GM23248 (cell line): ENCODE results near the gene ISYNA1. TPM values are rescaled to one million over a fixed set of nuclear protein-coding genes. Genes with fewer than 3 reads are reported as not detected.

ENCODE experiments used
- DNase-seq: peaks from one replicate; pipeline ENCODE4 v3.0.0-alpha.2; 2015
- H2AFZ ChIP-seq: fragments of 200-600 bp; sonication (generic); 2 replicates; pipeline ENCODE4 v1.6.1; 2016; ENCODE audit warnings: antibody characterized with exemption
- H3F3A ChIP-seq: fragments of 200-600 bp; sonication (generic); 2 replicates; pipeline ENCODE4 v1.6.1; 2016; ENCODE audit warnings: mild to moderate bottlenecking, antibody characterized with exemption, mixed run types; ENCODE audit not compliant: insufficient read depth
- H3K27ac ChIP-seq: fragments of 200-600 bp; sonication (generic); 2 replicates; pipeline ENCODE4 v1.5.1; 2016; ENCODE audit warnings: mild to moderate bottlenecking
- H3K27me3 ChIP-seq: fragments of 200-600 bp; sonication (generic); replicated peaks from 2 replicates; pipeline ENCODE4 v1.6.1; 2016; ENCODE audit warnings: mild to moderate bottlenecking; ENCODE audit not compliant: insufficient read depth
- H3K36me3 ChIP-seq: fragments of 200-600 bp; sonication (generic); 2 replicates; pipeline ENCODE4 v1.6.1; 2016; ENCODE audit warnings: low read depth, mild to moderate bottlenecking
- H3K4me1 ChIP-seq: fragments of 200-600 bp; sonication (generic); 2 replicates; pipeline ENCODE4 v1.6.1; 2016; ENCODE audit warnings: mild to moderate bottlenecking; ENCODE audit not compliant: insufficient read depth
- H3K4me2 ChIP-seq: fragments of 200-600 bp; sonication (generic); one replicate; pipeline ENCODE4 v1.6.1; 2016; ENCODE audit warnings: mild to moderate bottlenecking; ENCODE audit not compliant: unreplicated experiment
- H3K4me3 ChIP-seq: fragments of 200-600 bp; sonication (generic); 2 replicates; pipeline ENCODE4 v1.5.1; 2016; ENCODE audit warnings: mild to moderate bottlenecking
- H3K79me2 ChIP-seq: fragments of 200-600 bp; sonication (generic); 2 replicates; pipeline ENCODE4 v1.6.1; 2016; ENCODE audit warnings: mild to moderate bottlenecking; ENCODE audit not compliant: insufficient read depth
- H3K9ac ChIP-seq: fragments of 200-600 bp; sonication (generic); 2 replicates; pipeline ENCODE4 v1.6.1; 2016; ENCODE audit warnings: mild to moderate bottlenecking
- H3K9me2 ChIP-seq: fragments of 200-600 bp; sonication (generic); 2 replicates; pipeline ENCODE4 v1.6.1; 2016; ENCODE audit warnings: mixed run types, mild to moderate bottlenecking, moderate library complexity; ENCODE audit not compliant: insufficient read depth
- H3K9me3 ChIP-seq: fragments of 200-600 bp; sonication (generic); one replicate; pipeline ENCODE4 v1.6.1; 2017; ENCODE audit warnings: low read depth
- H4K20me1 ChIP-seq: fragments of 200-600 bp; sonication (generic); 2 replicates; pipeline ENCODE4 v1.6.0; 2016; ENCODE audit not compliant: insufficient read depth
- EZH2 ChIP-seq: fragments of 200-600 bp; sonication (generic); IDR thresholded peaks from 2 replicates; pipeline ENCODE4 v1.6.1; 2018; ENCODE audit warnings: antibody characterized with exemption, mild to moderate bottlenecking; ENCODE audit not compliant: insufficient read depth, poor library complexity, severe bottlenecking
- EZH2phosphoT487 ChIP-seq: fragments of 200-600 bp; sonication (generic); IDR thresholded peaks from 2 replicates; pipeline ENCODE4 v1.6.1; 2018; ENCODE audit warnings: antibody characterized with exemption, moderate library complexity, mild to moderate bottlenecking, low read depth; ENCODE audit not compliant: insufficient read depth
- WGBS, 2 experiments: methylation state at CpG; one replicate each; pipeline ENCODE4 v1.1.6; 2015 to 2017; ENCODE audit warnings: low lambda C conversion rate in 2 of 2, low coverage in 1 of 2; ENCODE audit errors: missing lambda C conversion rate in 2 of 2; 5-methylcytosine and 5-hydroxymethylcytosine counted together
- in situ Hi-C: fragments of 300-500 bp; cut with MboI; formaldehyde crosslinking; loops from 2 replicates; pipeline ENCODE4 v1.15.0; 2020
- polyA plus RNA-seq: library from polyadenylated mRNA; unstranded; fragments of >200 nt; fragmentation: Nextera tagmentation; extraction: Ambion mirVana; gene quantifications from 2 replicates; pipeline ENCODE4 v1.2.1, GENCODE V29; 2016
- total RNA-seq: library from RNA; depleted of rRNA; stranded (reverse); fragments of >200 nt; shearing (Covaris generic); gene quantifications from 2 replicates; pipeline ENCODE4 v1.2.3, GENCODE V29; 2014

Gene ISYNA1
- total and polyA plus RNA-seq, 2 experiments from 2014 or later: 5.5 to 17.2 TPM

- H3K79me2 ChIP-seq: peaks cover 13% of the 10 kb centered on the region; the same call in 1 of the 2 replicates
- H3K36me3 ChIP-seq: peaks cover 5% of the 10 kb centered on the region; the same call in 1 of the 2 replicates
- peaks cover 22% of the 10 kb centered on the region for H3K4me1 ChIP-seq
- TF ChIP-seq EZH2phosphoT487: no peak
- no peak for TF ChIP-seq EZH2
- no peaks in the 10 kb centered on the region for H4K20me1 ChIP-seq
- H3F3A ChIP-seq: peaks cover 14% of the 10 kb centered on the region
- H3K4me3 ChIP-seq: no peak overlapping the region
- H3K9ac ChIP-seq: no peak overlapping the region
- no peaks in the 10 kb centered on the region for H3K27me3 ChIP-seq
- no peak overlapping the region for H2AFZ ChIP-seq
- H3K4me2 ChIP-seq: no peak overlapping the region
- in situ Hi-C loops: loop anchor here (25.0 kb wide), 2 partner anchors 137 to 387 kb away; partner anchors contain the start of genes REX1BD and UPF1
- no peaks in the 10 kb centered on the region for H3K9me3 ChIP-seq
- DNase-seq: no peak
- H3K9me2 ChIP-seq: no peaks in the 10 kb centered on the region
- WGBS, 2 experiments: 63 to 78% methylated on average over 26 to 33 of the region's 33 CpGs
- no peak overlapping the region for H3K27ac ChIP-seq
Measured at GRCh38 chr19:18450021-18450930, 12.3 kb upstream of the ISYNA1 start.

DNA sequence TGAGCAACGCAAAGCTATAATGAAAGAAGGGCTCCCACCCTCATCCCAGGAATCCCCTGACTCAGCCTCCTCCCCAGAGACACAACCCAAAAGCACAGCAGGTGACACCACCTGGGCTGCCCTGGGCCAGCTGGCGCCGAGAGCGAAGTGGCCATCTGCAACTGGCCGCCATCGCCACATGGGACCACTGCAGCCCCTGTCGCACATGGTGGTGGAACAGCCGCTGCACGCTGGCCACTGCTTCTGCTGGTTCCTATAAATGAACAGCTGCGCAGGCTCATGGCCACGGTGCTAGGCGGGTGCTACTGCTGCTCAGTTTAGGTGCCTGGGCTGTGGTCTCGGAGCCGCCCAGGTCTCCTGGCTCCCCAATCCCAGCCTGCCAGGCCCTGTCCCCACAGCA is 11.6 kb upstream of the ISYNA1 start:
- H3K9me3 ChIP-seq: no peaks in the 10 kb centered on the region
- peaks cover 13% of the 10 kb centered on the region; the same call in 1 of the 2 replicates for H3K79me2 ChIP-seq
- WGBS, 2 experiments: 89 to 95% methylated on average over 11 to 14 of the region's 14 CpGs
- in situ Hi-C loops: no loop called here
- H4K20me1 ChIP-seq: no peaks in the 10 kb centered on the region
- peaks cover 14% of the 10 kb centered on the region for H3F3A ChIP-seq
- TF ChIP-seq EZH2: no peak
- TF ChIP-seq EZH2phosphoT487: no peak
- peaks cover 22% of the 10 kb centered on the region for H3K4me1 ChIP-seq
- no peak overlapping the region for H3K4me3 ChIP-seq
- H3K9ac ChIP-seq: no peak overlapping the region
- H3K36me3 ChIP-seq: peaks cover 7% of the 10 kb centered on the region; the same call in 1 of the 2 replicates
- H2AFZ ChIP-seq: no peak overlapping the region
- H3K4me2 ChIP-seq: no peak overlapping the region
- DNase-seq: no peak
- no peaks in the 10 kb centered on the region for H3K27me3 ChIP-seq
- no peaks in the 10 kb centered on the region for H3K9me2 ChIP-seq
- no peak overlapping the region for H3K27ac ChIP-seq

DNA sequence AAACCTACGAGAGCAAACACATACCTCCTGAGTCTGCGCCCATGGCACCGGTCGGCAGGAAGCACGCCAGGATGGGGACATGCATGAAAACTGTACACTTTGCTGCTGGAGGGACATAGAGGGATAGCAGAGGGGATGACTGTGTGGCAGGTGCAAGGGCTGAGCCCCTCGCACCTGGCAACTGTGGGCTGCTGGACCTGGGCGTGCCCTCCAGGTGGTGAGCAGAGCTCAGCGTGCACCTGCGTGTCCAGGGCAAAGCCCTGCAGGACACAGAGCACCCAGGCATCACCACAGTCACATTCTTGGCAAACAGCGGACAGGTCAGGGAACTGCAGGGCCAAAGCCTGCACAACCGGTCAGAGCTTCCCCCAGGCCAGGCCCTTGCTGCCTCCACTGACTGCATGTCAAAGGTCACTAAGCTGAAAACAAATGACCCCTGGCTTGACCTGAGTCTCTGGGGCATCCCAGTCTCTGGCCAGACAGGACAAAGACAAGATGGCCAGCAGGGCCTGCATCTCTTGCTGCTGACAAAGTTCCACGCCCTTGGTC is 9.0 kb upstream of the ISYNA1 start:
- no peak overlapping the region for H3K4me3 ChIP-seq
- H3K4me1 ChIP-seq: no peaks in the 10 kb centered on the region
- no peak overlapping the region for H2AFZ ChIP-seq
- no peaks in the 10 kb centered on the region for H3K9me2 ChIP-seq
- no peaks in the 10 kb centered on the region for H4K20me1 ChIP-seq
- H3K9me3 ChIP-seq: no peaks in the 10 kb centered on the region
- H3K27me3 ChIP-seq: no peaks in the 10 kb centered on the region
- H3K36me3 ChIP-seq: peaks cover 13% of the 10 kb centered on the region; the same call in 1 of the 2 replicates
- H3K27ac ChIP-seq: no peak overlapping the region
- DNase-seq: no peak
- no peak overlapping the region for H3K4me2 ChIP-seq
- in situ Hi-C loops: no loop called here
- H3K9ac ChIP-seq: no peak overlapping the region
- 92 to 96% methylated on average over 12 of the region's 12 CpGs for WGBS, 2 experiments
- H3K79me2 ChIP-seq: peaks cover 13% of the 10 kb centered on the region; the same call in 1 of the 2 replicates
- peaks cover 4% of the 10 kb centered on the region for H3F3A ChIP-seq
- no peak for TF ChIP-seq EZH2

GRCh38 chr19:18446145-18446810 is 8.3 kb upstream of the ISYNA1 start:
- in situ Hi-C loops: no loop called here
- DNase-seq: no peak
- Histone ChIP-seq H2AFZ (no peak overlapping the region), H3K27ac (no peak overlapping the region), H3K4me1 (no peaks in the 10 kb centered on the region), H3K79me2 (peaks cover 13% of the 10 kb centered on the region; the same call in 1 of the 2 replicates), H3K9ac (no peak overlapping the region), H3K4me3 (no peak overlapping the region), H3K4me2 (no peak overlapping the region), H3K27me3 (no peaks in the 10 kb centered on the region), H3K9me3 (no peaks in the 10 kb centered on the region), H4K20me1 (no peaks in the 10 kb centered on the region), H3K36me3 (peaks cover 13% of the 10 kb centered on the region; the same call in 1 of the 2 replicates), H3K9me2 (no peaks in the 10 kb centered on the region), H3F3A (peaks cover 4% of the 10 kb centered on the region)
- no peak for TF ChIP-seq EZH2phosphoT487
- no peak for TF ChIP-seq EZH2
- 91 to 93% methylated on average over 34 of the region's 34 CpGs for WGBS, 2 experiments
